HepG2 (cell line): ENCODE results near the gene FAM124B.

Experiments
- GATAD2A ChIP-seq: IDR thresholded peaks from 2 replicates; pipeline ENCODE4 v1.6.1; 2016
- HIVEP1 ChIP-seq: sonication (generic); formaldehyde crosslinking; IDR thresholded peaks from 2 replicates; pipeline ENCODE4 v1.4.0; 2020; ENCODE audit warnings: mild to moderate bottlenecking, missing genetic modification reagents
- KAT2B ChIP-seq: fragments of 150-350 bp; IDR thresholded peaks from 2 replicates; pipeline ENCODE4 v1.6.1; 2014; ENCODE audit warnings: low read depth, low read length, borderline replicate concordance
- ZNF3 ChIP-seq: IDR thresholded peaks from 2 replicates; pipeline ENCODE4 v1.7.0; 2017; ENCODE audit warnings: inconsistent platforms
- ZNF724P ChIP-seq: sonication (generic); formaldehyde crosslinking; IDR thresholded peaks from 2 replicates; pipeline ENCODE4 v1.8.0; 2022; ENCODE audit warnings: missing genetic modification reagents, borderline replicate concordance

DNA sequence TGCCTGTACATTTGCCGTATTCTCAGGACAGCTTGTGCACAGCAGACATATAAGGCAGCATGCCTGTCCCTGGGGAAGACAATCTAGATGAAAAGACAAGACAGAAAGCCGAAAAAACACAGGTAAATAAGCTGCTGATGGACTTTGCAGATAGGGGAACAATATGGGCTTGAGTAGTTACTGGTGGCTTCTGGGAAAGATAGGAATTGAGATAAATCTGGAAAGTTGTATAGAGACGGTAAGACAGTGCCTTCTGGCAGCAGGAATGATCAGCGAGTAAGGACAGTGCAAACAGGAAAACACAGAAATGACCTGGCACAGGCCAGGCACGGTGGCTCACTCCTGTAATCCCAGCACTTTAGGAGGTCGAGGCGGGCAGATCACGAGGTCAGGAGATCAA lies 70.2 kb downstream of the FAM124B start:
- TF ChIP-seq ZNF3 (CRISPR knock-in tag) (no peak), ZNF724P (no peak), GATAD2A (no peak), KAT2B (no peak), HIVEP1 (CRISPR knock-in tag) (no peak)
